Fibroblast of lung (primary cell): ENCODE measurements around the gene HNF4A. TPM values are rescaled to one million over a fixed set of nuclear protein-coding genes. Genes with fewer than 3 reads are reported as not detected.

Source experiments
- DNase-seq, 2 donors: peaks; one replicate each; pipeline versions ENCODE4 v3.0.0 to v3.0.0-alpha.2; 2010; ENCODE audit warnings: low read depth in 2 of 2
- H2AFZ ChIP-seq: 2 replicates; pipeline ENCODE4 v1.5.1; 2012; ENCODE audit warnings: low read length, control low read depth, inconsistent platforms
- H3K27ac ChIP-seq: 2 replicates; pipeline ENCODE4 v1.5.1; 2011; ENCODE audit warnings: low read length, control low read depth; ENCODE audit not compliant: insufficient read depth
- H3K27me3 ChIP-seq: 2 replicates; pipeline ENCODE4 v1.5.1; 2011; ENCODE audit warnings: mild to moderate bottlenecking, low read length; ENCODE audit not compliant: control insufficient read depth, insufficient read depth
- H3K36me3 ChIP-seq: 2 replicates; pipeline ENCODE4 v1.5.1; 2011; ENCODE audit warnings: low read length; ENCODE audit not compliant: control insufficient read depth, insufficient read depth
- H3K4me1 ChIP-seq: 2 replicates; pipeline ENCODE4 v1.5.1; 2011; ENCODE audit warnings: low read length; ENCODE audit not compliant: control insufficient read depth, insufficient read depth; ENCODE audit errors: extremely low read depth
- H3K4me2 ChIP-seq: 2 replicates; pipeline ENCODE4 v1.5.1; 2011; ENCODE audit warnings: low read length, control low read depth; ENCODE audit not compliant: insufficient read depth; ENCODE audit errors: extremely low read depth
- H3K4me3 ChIP-seq, 4 experiments: fragments of 200-600 bp in 1 of 4; sonication (generic) in 1 of 4; replicated peaks in 1 of 4; 2 replicates each; pipeline ENCODE4 v1.5.1; 2011 to 2016; ENCODE audit warnings: low read length in 4 of 4, low read depth in 3 of 4, mild to moderate bottlenecking in 3 of 4, control low read depth in 2 of 4, inconsistent platforms in 1 of 4, mixed read lengths in 1 of 4; ENCODE audit not compliant: insufficient read depth in 1 of 4; ENCODE audit errors: control extremely low read depth in 1 of 4
- H3K79me2 ChIP-seq: 2 replicates; pipeline ENCODE4 v1.5.1; 2012; ENCODE audit warnings: mild to moderate bottlenecking, low read length, inconsistent platforms; ENCODE audit not compliant: control insufficient read depth, insufficient read depth
- H3K9ac ChIP-seq: 2 replicates; pipeline ENCODE4 v1.5.1; 2011; ENCODE audit warnings: mild to moderate bottlenecking, low read length, control low read depth; ENCODE audit not compliant: insufficient read depth
- H3K9me3 ChIP-seq: 2 replicates; pipeline ENCODE4 v1.5.1; 2012; ENCODE audit warnings: low read depth, low read length; ENCODE audit not compliant: control insufficient read depth, insufficient read depth
- H4K20me1 ChIP-seq: 2 replicates; pipeline ENCODE4 v1.5.1; 2011; ENCODE audit warnings: low read length; ENCODE audit not compliant: control insufficient read depth, insufficient read depth; ENCODE audit errors: extremely low read depth
- CTCF ChIP-seq, 2 donors: IDR thresholded peaks in 1 of 2; conservative IDR thresholded peaks in 1 of 2; 1 replicate in 1 of 2; 2 replicates in 1 of 2; pipeline ENCODE4 v1.5.1; 2011 to 2012; ENCODE audit warnings: low read length in 2 of 2, control low read depth in 1 of 2, inconsistent platforms in 1 of 2, low read depth in 1 of 2, mild to moderate bottlenecking in 1 of 2
- EZH2 ChIP-seq: IDR thresholded peaks from 2 replicates; pipeline ENCODE4 v1.5.1; 2012; ENCODE audit warnings: low read length, control low read depth, mild to moderate bottlenecking; ENCODE audit errors: missing control alignments
- polyA plus RNA-seq, 2 donors: library from polyadenylated mRNA; depleted of rRNA in 1 of 2; stranded (reverse) in 1 of 2; unstranded in 1 of 2; fragments of >200 nt; gene quantifications; 2 replicates each; pipeline ENCODE4 v1.2.1, GENCODE V29; 2011 to 2012; ENCODE audit warnings: missing spikeins in 1 of 2
- total RNA-seq: library from RNA; depleted of rRNA; stranded (reverse); fragments of >200 nt; gene quantifications from 2 replicates; pipeline ENCODE4 v1.2.1, GENCODE V29; 2014

HNF4A gene
- total and polyA plus RNA-seq, 2 donors (not counting 1 experiment from before 2014, with no cell fraction given): not detected

- Histone ChIP-seq H3K27me3 (peaks cover 10% of the 10 kb centered on the region), H3K36me3 (no peaks in the 10 kb centered on the region), H4K20me1 (no peaks in the 10 kb centered on the region), H3K27ac (no peak overlapping the region), H3K4me3 (no peak overlapping the region), H3K79me2 (no peaks in the 10 kb centered on the region), H3K9ac (no peak overlapping the region), H3K4me1 (no peaks in the 10 kb centered on the region), H3K4me2 (no peak overlapping the region), H2AFZ (no peak overlapping the region), H3K9me3 (no peaks in the 10 kb centered on the region)
- no peak for TF ChIP-seq CTCF (conservative IDR thresholded peaks at IDR 0.05 in 1 of 2, IDR thresholded peaks at IDR 0.05 in 1 of 2; ENCODE audit: low read depth in 1 of 2, low read length in 2 of 2)
- no peak for TF ChIP-seq EZH2
- no peak for DNase-seq
Measured at GRCh38 chr20:44354979-44355497, 461 bp upstream of the HNF4A start.

DNA sequence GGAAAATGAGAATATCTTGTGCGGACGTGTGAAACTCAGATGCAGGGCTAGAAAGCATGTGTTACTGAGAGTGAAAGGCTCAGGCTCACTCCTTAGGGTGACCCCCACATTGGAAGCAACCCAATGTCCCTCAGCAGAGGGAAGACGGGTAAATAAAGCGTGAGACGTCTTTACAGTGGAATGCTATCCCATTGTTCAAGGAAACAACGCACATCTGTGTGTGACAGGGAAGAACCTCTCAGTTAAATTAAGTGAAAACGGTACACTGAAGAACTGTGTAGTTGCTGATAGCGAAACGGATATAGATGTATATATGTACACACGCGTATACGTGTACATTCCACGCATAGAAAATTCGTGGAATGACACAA is 839 bp downstream of the HNF4A start:
- no peaks in the 10 kb centered on the region for H3K9me3 ChIP-seq
- H3K27ac ChIP-seq: no peak overlapping the region
- no peak for TF ChIP-seq CTCF (conservative IDR thresholded peaks at IDR 0.05 in 1 of 2, IDR thresholded peaks at IDR 0.05 in 1 of 2; ENCODE audit: low read depth in 1 of 2, low read length in 2 of 2)
- no peak for TF ChIP-seq EZH2
- peaks cover 10% of the 10 kb centered on the region for H3K27me3 ChIP-seq
- no peak overlapping the region for H3K4me3 ChIP-seq
- no peak overlapping the region for H3K9ac ChIP-seq
- no peaks in the 10 kb centered on the region for H3K4me1 ChIP-seq
- H2AFZ ChIP-seq: no peak overlapping the region
- H3K79me2 ChIP-seq: no peaks in the 10 kb centered on the region
- no peaks in the 10 kb centered on the region for H3K36me3 ChIP-seq
- no peak overlapping the region for H3K4me2 ChIP-seq
- DNase-seq: no peak
- no peaks in the 10 kb centered on the region for H4K20me1 ChIP-seq

GRCh38 chr20:44357020-44357419 is 1.5 kb downstream of the HNF4A start:
- no peaks in the 10 kb centered on the region for H3K4me1 ChIP-seq
- no peak overlapping the region for H3K27ac ChIP-seq
- peaks cover 10% of the 10 kb centered on the region for H3K27me3 ChIP-seq
- H3K9me3 ChIP-seq: no peaks in the 10 kb centered on the region
- H2AFZ ChIP-seq: no peak overlapping the region
- no peaks in the 10 kb centered on the region for H4K20me1 ChIP-seq
- no peaks in the 10 kb centered on the region for H3K79me2 ChIP-seq
- H3K9ac ChIP-seq: no peak overlapping the region
- TF ChIP-seq CTCF (conservative IDR thresholded peaks at IDR 0.05 in 1 of 2, IDR thresholded peaks at IDR 0.05 in 1 of 2; ENCODE audit: low read depth in 1 of 2, low read length in 2 of 2): no peak
- no peak for TF ChIP-seq EZH2
- H3K4me2 ChIP-seq: no peak overlapping the region
- no peaks in the 10 kb centered on the region for H3K36me3 ChIP-seq
- no peak overlapping the region for H3K4me3 ChIP-seq
- no peak for DNase-seq
